NB4 (cell line): Measurements from ENCODE around the gene KCTD4.

Experiments
- CTCF ChIP-seq: IDR thresholded peaks from one replicate; pipeline ENCODE4 v1.5.1; 2012; ENCODE audit warnings: low read depth, low read length
- MYC ChIP-seq: IDR thresholded peaks from 2 replicates; pipeline ENCODE4 v1.6.1; 2011; ENCODE audit warnings: low read depth, low read length
- POLR2A ChIP-seq: IDR thresholded peaks from 2 replicates; pipeline ENCODE4 v1.6.1; 2011; ENCODE audit warnings: mild to moderate bottlenecking; ENCODE audit not compliant: insufficient read length; ENCODE audit errors: extremely low read depth
- TF ChIP-seq, protein P1 (sequence below): IDR thresholded peaks from 2 replicates; pipeline ENCODE4 v1.6.1; 2011; ENCODE audit warnings: low read depth, low read length

GRCh38 chr13:45229172-45229571 lies 28.3 kb upstream of the KCTD4 start:
- no peak for TF ChIP-seq CTCF
- TF ChIP-seq POLR2A = no peak
- TF ChIP-seq, protein P1, sequence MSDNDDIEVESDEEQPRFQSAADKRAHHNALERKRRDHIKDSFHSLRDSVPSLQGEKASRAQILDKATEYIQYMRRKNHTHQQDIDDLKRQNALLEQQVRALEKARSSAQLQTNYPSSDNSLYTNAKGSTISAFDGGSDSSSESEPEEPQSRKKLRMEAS = no peak
- no peak for TF ChIP-seq MYC
